ENCODE measurements around the gene KDM2A.

- TF ChIP-seq CTCF (IDR thresholded peaks at IDR 0.05) (no peak), POLR2A (IDR thresholded peaks at IDR 0.05) (no peak)
These were observed 149.9 kb downstream of the KDM2A start for GRCh38 chr11:67268962-67269268.
